Breast epithelium (tissue), 4 donors: ENCODE measurements around the gene IFNLR1. TPM values are rescaled to one million over a fixed set of nuclear protein-coding genes. Genes with fewer than 3 reads are reported as not detected.
A peak's percentile ranks its signal among the peaks of the same experiment; 100 is the strongest.

Experiments
- DNase-seq, 2 donors: peaks; one replicate each; pipeline ENCODE4 v3.0.0-alpha.2; 2019; ENCODE audit warnings: low spot score in 2 of 2
- H3K27ac ChIP-seq, 2 donors: fragments of 200-600 bp; sonication (generic) in 1 of 2; one replicate each; pipeline ENCODE4 v1.5.1; 2016 to 2019; ENCODE audit warnings: mild to moderate bottlenecking in 1 of 2
- H3K27me3 ChIP-seq, 2 donors: fragments of 200-600 bp; sonication (generic) in 1 of 2; one replicate each; pipeline versions ENCODE4 v1.5.1 to v1.6.0; 2017 to 2019; ENCODE audit warnings: control low read depth in 1 of 2, mild to moderate bottlenecking in 1 of 2
- H3K36me3 ChIP-seq: fragments of 200-600 bp; one replicate; pipeline ENCODE4 v1.5.1; 2019
- H3K4me1 ChIP-seq, 2 donors: fragments of 200-600 bp; sonication (generic); one replicate each; pipeline ENCODE4 v1.5.1; 2016 to 2019; ENCODE audit warnings: control low read depth in 1 of 2
- H3K4me3 ChIP-seq, 3 donors: fragments of 200-600 bp; sonication (generic); 1 replicate in 2 of 3; 2 replicates in 1 of 3; pipeline ENCODE4 v1.5.1; 2016 to 2019; ENCODE audit warnings: mild to moderate bottlenecking in 3 of 3, moderate library complexity in 2 of 3
- H3K9me3 ChIP-seq, 2 donors: fragments of 200-600 bp; sonication (generic) in 1 of 2; one replicate each; pipeline ENCODE4 v1.5.1; 2016 to 2019; ENCODE audit warnings: control low read depth in 1 of 2
- POLR2A ChIP-seq: fragments of 450-650 bp; IDR thresholded peaks from one replicate; pipeline ENCODE4 v1.6.1; 2016; ENCODE audit warnings: antibody characterized with exemption, mild to moderate bottlenecking, moderate library complexity
- POLR2AphosphoS5 ChIP-seq, 3 donors: sonication (generic); formaldehyde crosslinking; IDR thresholded peaks; one replicate each; pipeline ENCODE4 v1.6.1; 2017; ENCODE audit warnings: antibody characterized with exemption in 3 of 3
- intact Hi-C: fragments of 100-400 bp; cut with DNase I; formaldehyde crosslinking; loops from one replicate; pipeline ENCODE4 v1.15.1; 2023; ENCODE audit warnings: low total_unique reads
- total RNA-seq, 3 donors: library from RNA; depleted of rRNA; stranded (reverse); fragments of >200 nt; gene quantifications; one replicate each; pipeline ENCODE4 v1.1.0, GENCODE V29; 2016
- TF ChIP-seq, protein P1 (sequence below), 3 donors: fragments of 450-650 bp; IDR thresholded peaks; one replicate each; pipeline ENCODE4 v1.5.1; 2016 to 2017; ENCODE audit warnings: antibody characterized with exemption in 3 of 3, mild to moderate bottlenecking in 3 of 3, moderate library complexity in 3 of 3

Gene IFNLR1
- total RNA-seq, 3 donors from 2014 or later, result under 0.01 to 10.7 (median 3.9) TPM

DNA sequence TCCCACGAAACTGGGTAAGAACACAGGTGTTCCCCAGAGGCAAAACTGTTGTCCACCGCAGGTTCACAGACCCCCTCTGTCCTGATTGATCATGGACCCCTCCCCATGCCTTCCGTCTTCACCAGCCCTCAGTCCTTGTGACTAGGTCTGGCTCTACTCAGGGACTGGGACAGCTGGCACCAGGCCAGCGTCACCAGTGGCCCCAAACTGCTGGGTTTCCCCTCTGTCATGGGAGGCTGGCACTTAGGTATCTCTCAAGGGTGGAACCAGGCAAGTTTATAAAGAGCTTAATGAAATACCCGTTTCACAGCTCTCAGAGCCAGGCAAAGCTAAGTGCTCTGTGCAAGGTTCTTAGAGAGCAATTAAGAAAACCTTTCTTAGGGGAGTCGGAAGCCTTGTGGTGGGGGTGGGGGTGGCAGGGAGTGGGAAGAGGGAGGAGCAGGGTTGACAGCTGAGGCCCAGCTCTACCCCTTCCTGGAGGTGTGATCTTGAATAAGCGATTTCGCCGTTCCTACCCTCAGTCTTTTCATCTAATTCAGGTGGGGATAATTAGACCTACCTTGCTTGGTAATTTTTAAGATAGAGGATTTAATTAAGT is 35.0 kb upstream of the IFNLR1 start:
- H3K4me3 ChIP-seq, result no peak overlapping the region
- no peaks in the 10 kb centered on the region for H3K4me1 ChIP-seq
- H3K27ac ChIP-seq, result no peak overlapping the region
- TF ChIP-seq POLR2AphosphoS5 (IDR thresholded peaks at IDR 0.05) (no peak), POLR2A (no peak)
- TF ChIP-seq, protein P1, sequence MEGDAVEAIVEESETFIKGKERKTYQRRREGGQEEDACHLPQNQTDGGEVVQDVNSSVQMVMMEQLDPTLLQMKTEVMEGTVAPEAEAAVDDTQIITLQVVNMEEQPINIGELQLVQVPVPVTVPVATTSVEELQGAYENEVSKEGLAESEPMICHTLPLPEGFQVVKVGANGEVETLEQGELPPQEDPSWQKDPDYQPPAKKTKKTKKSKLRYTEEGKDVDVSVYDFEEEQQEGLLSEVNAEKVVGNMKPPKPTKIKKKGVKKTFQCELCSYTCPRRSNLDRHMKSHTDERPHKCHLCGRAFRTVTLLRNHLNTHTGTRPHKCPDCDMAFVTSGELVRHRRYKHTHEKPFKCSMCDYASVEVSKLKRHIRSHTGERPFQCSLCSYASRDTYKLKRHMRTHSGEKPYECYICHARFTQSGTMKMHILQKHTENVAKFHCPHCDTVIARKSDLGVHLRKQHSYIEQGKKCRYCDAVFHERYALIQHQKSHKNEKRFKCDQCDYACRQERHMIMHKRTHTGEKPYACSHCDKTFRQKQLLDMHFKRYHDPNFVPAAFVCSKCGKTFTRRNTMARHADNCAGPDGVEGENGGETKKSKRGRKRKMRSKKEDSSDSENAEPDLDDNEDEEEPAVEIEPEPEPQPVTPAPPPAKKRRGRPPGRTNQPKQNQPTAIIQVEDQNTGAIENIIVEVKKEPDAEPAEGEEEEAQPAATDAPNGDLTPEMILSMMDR (IDR thresholded peaks at IDR 0.05), result no peak
- H3K9me3 ChIP-seq, result no peaks in the 10 kb centered on the region
- intact Hi-C loops, result no loop called here
- no peak for DNase-seq
- H3K36me3 ChIP-seq, result no peaks in the 10 kb centered on the region
- no peaks in the 10 kb centered on the region for H3K27me3 ChIP-seq

DNA sequence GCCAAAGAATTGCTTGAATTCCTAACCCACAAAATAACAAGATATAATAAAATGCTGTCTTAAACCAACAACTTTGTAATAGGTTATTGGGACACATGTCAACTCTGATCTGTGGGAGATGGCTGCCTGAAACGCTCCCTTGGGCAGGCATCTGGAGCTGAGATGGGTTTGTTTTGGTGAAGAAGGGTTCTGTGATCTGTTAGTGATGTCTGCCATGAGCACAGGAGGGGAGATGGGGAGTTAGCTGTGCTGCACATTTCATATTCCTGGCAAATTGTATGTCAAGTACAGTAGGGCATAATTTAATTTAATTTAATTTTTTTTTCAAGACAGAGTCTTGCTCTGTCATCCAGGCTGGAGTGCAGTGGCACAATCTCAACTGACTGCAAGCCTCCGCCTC is 34.2 kb upstream of the IFNLR1 start:
- H3K4me3 ChIP-seq, result no peak overlapping the region
- no peaks in the 10 kb centered on the region for H3K36me3 ChIP-seq
- no peaks in the 10 kb centered on the region for H3K9me3 ChIP-seq
- H3K27me3 ChIP-seq, result no peaks in the 10 kb centered on the region
- H3K27ac ChIP-seq, result no peak overlapping the region
- DNase-seq, result no peak
- no peaks in the 10 kb centered on the region for H3K4me1 ChIP-seq
- TF ChIP-seq POLR2AphosphoS5 (IDR thresholded peaks at IDR 0.05), result no peak
- TF ChIP-seq, protein P1 (IDR thresholded peaks at IDR 0.05), result no peak
- TF ChIP-seq POLR2A, result no peak
- intact Hi-C loops, result no loop called here

GRCh38 chr1:24216276-24217074 is 29.4 kb upstream of the IFNLR1 start:
- no peak for TF ChIP-seq POLR2A
- TF ChIP-seq, protein P1 (IDR thresholded peaks at IDR 0.05), result no peak
- Histone ChIP-seq H3K9me3 (no peaks in the 10 kb centered on the region), H3K4me3 (peak overlapping the region in 1 of 3 donors; percentile 3), H3K4me1 (no peaks in the 10 kb centered on the region), H3K36me3 (no peaks in the 10 kb centered on the region), H3K27me3 (no peaks in the 10 kb centered on the region), H3K27ac (no peak overlapping the region)
- intact Hi-C loops, result no loop called here
- peak in 1 of 2 donors; percentile 52 for DNase-seq

- intact Hi-C loops, result no loop called here
- Histone ChIP-seq H3K9me3 (no peaks in the 10 kb centered on the region), H3K36me3 (no peaks in the 10 kb centered on the region), H3K27ac (no peak overlapping the region), H3K27me3 (no peaks in the 10 kb centered on the region), H3K4me3 (no peak overlapping the region), H3K4me1 (no peaks in the 10 kb centered on the region)
- TF ChIP-seq POLR2AphosphoS5 (IDR thresholded peaks at IDR 0.05), result no peak
- TF ChIP-seq, protein P1 (IDR thresholded peaks at IDR 0.05), result no peak
- no peak for TF ChIP-seq POLR2A
- no peak for DNase-seq
These were observed 28.2 kb upstream of the IFNLR1 start for GRCh38 chr1:24215226-24215814.

- no peaks in the 10 kb centered on the region for H3K9me3 ChIP-seq
- no peak for DNase-seq
- no peak overlapping the region for H3K27ac ChIP-seq
- TF ChIP-seq POLR2AphosphoS5 (IDR thresholded peaks at IDR 0.05) (no peak), POLR2A (no peak)
- TF ChIP-seq, protein P1 (IDR thresholded peaks at IDR 0.05), result no peak
- H3K36me3 ChIP-seq, result no peaks in the 10 kb centered on the region
- no peaks in the 10 kb centered on the region for H3K4me1 ChIP-seq
- no peak overlapping the region for H3K4me3 ChIP-seq
- intact Hi-C loops, result no loop called here
- no peaks in the 10 kb centered on the region for H3K27me3 ChIP-seq
These were observed 25.3 kb upstream of the IFNLR1 start for GRCh38 chr1:24212376-24212775.
